H1 (cell line): ENCODE measurements around the gene GABARAPL1. TPM values are rescaled to one million over a fixed set of nuclear protein-coding genes. Genes with fewer than 3 reads are reported as not detected.

Experiments used
- SAP30 ChIP-seq: fragments of 300-600 bp; sonication (generic); IDR thresholded peaks from 2 replicates; pipeline ENCODE4 v1.7.1; 2012; ENCODE audit warnings: low read length, moderate library complexity, mild to moderate bottlenecking, inconsistent platforms; ENCODE audit not compliant: insufficient read depth, insufficient replicate concordance
- polyA plus RNA-seq, 7 experiments: library from polyadenylated mRNA; depleted of rRNA in 3 of 7; stranded (reverse) in 5 of 7; unstranded in 2 of 7; fragments of >200 nt in 5 of 7; fragments of 200-250 nt in 2 of 7; gene quantifications; 1 replicate in 5 of 7; 2 replicates in 1 of 7; 4 replicates in 1 of 7; pipeline versions ENCODE4 v1.2.1 to v1.2.3, GENCODE V29; 2011 to 2013; ENCODE audit warnings: missing spikeins in 2 of 7, mixed read lengths in 2 of 7
- total RNA-seq: library from RNA; stranded (reverse); fragmentation: NEBNext Ultra II Directional; extraction: Animal tissue kit (Norgen Biotek cat#: 25700); gene quantifications from 2 replicates; pipeline ENCODE4 v1.2.1, GENCODE V29; 2021
- TF ChIP-seq, protein P1 (sequence below): fragments of 300-600 bp; sonication (generic); IDR thresholded peaks from 2 replicates; pipeline ENCODE4 v1.7.1; 2012; ENCODE audit warnings: low read length, moderate library complexity, mild to moderate bottlenecking, inconsistent platforms; ENCODE audit not compliant: insufficient replicate concordance

The GABARAPL1 gene
- total and polyA plus RNA-seq, 2 of the 8 experiments (the other 6 are each of a cell fraction or from before 2014, with no cell fraction given), result 56.1 to 87.9 TPM

DNA sequence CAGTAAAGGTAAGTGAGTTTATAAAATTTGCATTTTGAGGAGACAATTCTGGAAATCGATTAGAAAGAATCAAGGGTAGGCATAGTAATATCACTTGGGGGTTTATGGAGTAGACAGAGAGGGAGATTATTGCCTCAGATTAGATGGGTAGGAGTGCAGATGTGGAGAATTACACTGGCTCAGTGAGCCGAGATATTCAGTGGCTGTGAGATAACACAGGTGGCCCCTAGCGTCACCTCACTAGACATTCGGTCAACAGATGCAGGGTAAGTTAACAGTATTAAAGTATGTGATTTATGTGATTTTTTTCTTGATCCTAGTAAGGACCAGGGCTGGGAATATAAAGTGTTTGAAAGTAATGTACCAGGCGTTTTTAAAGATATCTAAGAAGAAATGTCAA is 55.4 kb downstream of the GABARAPL1 start (continued):
- TF ChIP-seq, protein P1, sequence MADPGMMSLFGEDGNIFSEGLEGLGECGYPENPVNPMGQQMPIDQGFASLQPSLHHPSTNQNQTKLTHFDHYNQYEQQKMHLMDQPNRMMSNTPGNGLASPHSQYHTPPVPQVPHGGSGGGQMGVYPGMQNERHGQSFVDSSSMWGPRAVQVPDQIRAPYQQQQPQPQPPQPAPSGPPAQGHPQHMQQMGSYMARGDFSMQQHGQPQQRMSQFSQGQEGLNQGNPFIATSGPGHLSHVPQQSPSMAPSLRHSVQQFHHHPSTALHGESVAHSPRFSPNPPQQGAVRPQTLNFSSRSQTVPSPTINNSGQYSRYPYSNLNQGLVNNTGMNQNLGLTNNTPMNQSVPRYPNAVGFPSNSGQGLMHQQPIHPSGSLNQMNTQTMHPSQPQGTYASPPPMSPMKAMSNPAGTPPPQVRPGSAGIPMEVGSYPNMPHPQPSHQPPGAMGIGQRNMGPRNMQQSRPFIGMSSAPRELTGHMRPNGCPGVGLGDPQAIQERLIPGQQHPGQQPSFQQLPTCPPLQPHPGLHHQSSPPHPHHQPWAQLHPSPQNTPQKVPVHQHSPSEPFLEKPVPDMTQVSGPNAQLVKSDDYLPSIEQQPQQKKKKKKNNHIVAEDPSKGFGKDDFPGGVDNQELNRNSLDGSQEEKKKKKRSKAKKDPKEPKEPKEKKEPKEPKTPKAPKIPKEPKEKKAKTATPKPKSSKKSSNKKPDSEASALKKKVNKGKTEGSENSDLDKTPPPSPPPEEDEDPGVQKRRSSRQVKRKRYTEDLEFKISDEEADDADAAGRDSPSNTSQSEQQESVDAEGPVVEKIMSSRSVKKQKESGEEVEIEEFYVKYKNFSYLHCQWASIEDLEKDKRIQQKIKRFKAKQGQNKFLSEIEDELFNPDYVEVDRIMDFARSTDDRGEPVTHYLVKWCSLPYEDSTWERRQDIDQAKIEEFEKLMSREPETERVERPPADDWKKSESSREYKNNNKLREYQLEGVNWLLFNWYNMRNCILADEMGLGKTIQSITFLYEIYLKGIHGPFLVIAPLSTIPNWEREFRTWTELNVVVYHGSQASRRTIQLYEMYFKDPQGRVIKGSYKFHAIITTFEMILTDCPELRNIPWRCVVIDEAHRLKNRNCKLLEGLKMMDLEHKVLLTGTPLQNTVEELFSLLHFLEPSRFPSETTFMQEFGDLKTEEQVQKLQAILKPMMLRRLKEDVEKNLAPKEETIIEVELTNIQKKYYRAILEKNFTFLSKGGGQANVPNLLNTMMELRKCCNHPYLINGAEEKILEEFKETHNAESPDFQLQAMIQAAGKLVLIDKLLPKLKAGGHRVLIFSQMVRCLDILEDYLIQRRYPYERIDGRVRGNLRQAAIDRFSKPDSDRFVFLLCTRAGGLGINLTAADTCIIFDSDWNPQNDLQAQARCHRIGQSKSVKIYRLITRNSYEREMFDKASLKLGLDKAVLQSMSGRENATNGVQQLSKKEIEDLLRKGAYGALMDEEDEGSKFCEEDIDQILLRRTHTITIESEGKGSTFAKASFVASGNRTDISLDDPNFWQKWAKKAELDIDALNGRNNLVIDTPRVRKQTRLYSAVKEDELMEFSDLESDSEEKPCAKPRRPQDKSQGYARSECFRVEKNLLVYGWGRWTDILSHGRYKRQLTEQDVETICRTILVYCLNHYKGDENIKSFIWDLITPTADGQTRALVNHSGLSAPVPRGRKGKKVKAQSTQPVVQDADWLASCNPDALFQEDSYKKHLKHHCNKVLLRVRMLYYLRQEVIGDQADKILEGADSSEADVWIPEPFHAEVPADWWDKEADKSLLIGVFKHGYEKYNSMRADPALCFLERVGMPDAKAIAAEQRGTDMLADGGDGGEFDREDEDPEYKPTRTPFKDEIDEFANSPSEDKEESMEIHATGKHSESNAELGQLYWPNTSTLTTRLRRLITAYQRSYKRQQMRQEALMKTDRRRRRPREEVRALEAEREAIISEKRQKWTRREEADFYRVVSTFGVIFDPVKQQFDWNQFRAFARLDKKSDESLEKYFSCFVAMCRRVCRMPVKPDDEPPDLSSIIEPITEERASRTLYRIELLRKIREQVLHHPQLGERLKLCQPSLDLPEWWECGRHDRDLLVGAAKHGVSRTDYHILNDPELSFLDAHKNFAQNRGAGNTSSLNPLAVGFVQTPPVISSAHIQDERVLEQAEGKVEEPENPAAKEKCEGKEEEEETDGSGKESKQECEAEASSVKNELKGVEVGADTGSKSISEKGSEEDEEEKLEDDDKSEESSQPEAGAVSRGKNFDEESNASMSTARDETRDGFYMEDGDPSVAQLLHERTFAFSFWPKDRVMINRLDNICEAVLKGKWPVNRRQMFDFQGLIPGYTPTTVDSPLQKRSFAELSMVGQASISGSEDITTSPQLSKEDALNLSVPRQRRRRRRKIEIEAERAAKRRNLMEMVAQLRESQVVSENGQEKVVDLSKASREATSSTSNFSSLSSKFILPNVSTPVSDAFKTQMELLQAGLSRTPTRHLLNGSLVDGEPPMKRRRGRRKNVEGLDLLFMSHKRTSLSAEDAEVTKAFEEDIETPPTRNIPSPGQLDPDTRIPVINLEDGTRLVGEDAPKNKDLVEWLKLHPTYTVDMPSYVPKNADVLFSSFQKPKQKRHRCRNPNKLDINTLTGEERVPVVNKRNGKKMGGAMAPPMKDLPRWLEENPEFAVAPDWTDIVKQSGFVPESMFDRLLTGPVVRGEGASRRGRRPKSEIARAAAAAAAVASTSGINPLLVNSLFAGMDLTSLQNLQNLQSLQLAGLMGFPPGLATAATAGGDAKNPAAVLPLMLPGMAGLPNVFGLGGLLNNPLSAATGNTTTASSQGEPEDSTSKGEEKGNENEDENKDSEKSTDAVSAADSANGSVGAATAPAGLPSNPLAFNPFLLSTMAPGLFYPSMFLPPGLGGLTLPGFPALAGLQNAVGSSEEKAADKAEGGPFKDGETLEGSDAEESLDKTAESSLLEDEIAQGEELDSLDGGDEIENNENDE, result no peak
- no peak for TF ChIP-seq SAP30
